Panc1 (cell line): ENCODE measurements around the gene ARID4A. TPM values are rescaled to one million over a fixed set of nuclear protein-coding genes. Genes with fewer than 3 reads are reported as not detected.
"Not testable (repeated sequence)": the region's sequence is repeated elsewhere in the genome, so short reads cannot be mapped to it uniquely, and the experiment has no call there.

ENCODE experiments used
- ATAC-seq: fragments of 200-7000 bp; cut with Tn5 transposase; 2 replicates; pipeline ENCODE4 v1.9.1; 2020; ENCODE audit warnings: mild to moderate bottlenecking, moderate library complexity
- BruUV-seq: library from RNA; stranded (reverse); fragments of 400-500 nt; replicated peaks from 2 replicates; lab custom pipeline; 2021; lab: Mats Ljungman, UMichigan
- CTCF ChIA-PET: fragments of 300-600 bp; sonication (Branson Sonifier 250); formaldehyde crosslinking; loops from one replicate; lab custom pipeline; 2022; ENCODE audit warnings: antibody characterized with exemption; lab: Charles Lee
- POLR2A ChIA-PET: fragments of 300-600 bp; sonication (Branson Sonifier 250); formaldehyde crosslinking; loops from one replicate; lab custom pipeline; 2022; ENCODE audit warnings: antibody characterized with exemption; lab: Charles Lee
- DNase-seq: peaks from one replicate; pipeline ENCODE4 v3.0.0-alpha.2; 2010; ENCODE audit warnings: low read depth, low spot score
- H3K27ac ChIP-seq: 2 replicates; pipeline ENCODE4 v1.5.1; 2011; ENCODE audit warnings: mild to moderate bottlenecking, low read length, inconsistent platforms
- H3K27me3 ChIP-seq: fragments of 200-500 bp; sonication (Bioruptor generic); 2 replicates; pipeline ENCODE4 v1.6.0; 2014; ENCODE audit warnings: low read length, inconsistent platforms; ENCODE audit not compliant: control insufficient read depth, insufficient read depth
- H3K36me3 ChIP-seq: fragments of 200-500 bp; sonication (Bioruptor generic); 2 replicates; pipeline ENCODE4 v1.5.1; 2014; ENCODE audit warnings: inconsistent platforms, mild to moderate bottlenecking, low read length, moderate library complexity; ENCODE audit not compliant: control insufficient read depth, insufficient read depth
- H3K4me1 ChIP-seq: 2 replicates; pipeline ENCODE4 v1.5.1; 2011; ENCODE audit warnings: inconsistent platforms, mild to moderate bottlenecking, low read length, moderate library complexity; ENCODE audit not compliant: control insufficient read depth, insufficient read depth
- H3K4me3 ChIP-seq, 2 experiments: 2 replicates each; pipeline ENCODE4 v1.5.1; 2011 to 2012; ENCODE audit warnings: low read depth in 2 of 2, low read length in 2 of 2, mild to moderate bottlenecking in 2 of 2, inconsistent platforms in 1 of 2, moderate library complexity in 1 of 2
- H3K9me3 ChIP-seq: fragments of 200-500 bp; sonication (Bioruptor generic); 2 replicates; pipeline ENCODE4 v1.5.1; 2014; ENCODE audit warnings: low read depth, mild to moderate bottlenecking, inconsistent platforms, low read length, moderate library complexity; ENCODE audit not compliant: control insufficient read depth, insufficient read depth
- CTCF ChIP-seq: fragments of 450-650 bp; IDR thresholded peaks from 2 replicates; pipeline ENCODE4 v1.5.1; 2017; ENCODE audit warnings: mild to moderate bottlenecking
- POLR2AphosphoS5 ChIP-seq: IDR thresholded peaks from 2 replicates; pipeline ENCODE4 v1.6.1; 2012; ENCODE audit warnings: mild to moderate bottlenecking, low read depth, low read length, moderate library complexity
- SIN3A ChIP-seq: IDR thresholded peaks from 2 replicates; pipeline ENCODE4 v1.6.1; 2012; ENCODE audit warnings: low read depth, mild to moderate bottlenecking, low read length, moderate library complexity, borderline replicate concordance; ENCODE audit not compliant: insufficient read depth
- TCF7L2 ChIP-seq: IDR thresholded peaks from 2 replicates; pipeline ENCODE4 v1.6.1; 2011; ENCODE audit warnings: mild to moderate bottlenecking, low read depth, low read length, inconsistent platforms
- in situ Hi-C: cut with HindIII; loops from 2 replicates; pipeline ENCODE4 v1.10.0; 2016; ENCODE audit warnings: low sequenced_read_pairs, low pct_unique_long_range_greater_than_20kb
- intact Hi-C: fragments of 100-400 bp; cut with micrococcal nuclease; formaldehyde crosslinking; loops from one replicate; pipeline ENCODE4 v1.10.0; 2022; ENCODE audit not compliant: unreplicated experiment
- total RNA-seq: library from RNA; stranded (reverse); gene quantifications from one replicate; pipeline ENCODE4 v1.2.1, GENCODE V29; 2021; ENCODE audit not compliant: unreplicated experiment
- TF ChIP-seq, protein P1 (sequence below), 2 experiments: IDR thresholded peaks; 2 replicates each; pipeline ENCODE4 v1.6.1; 2011 to 2012; ENCODE audit warnings: low read depth in 2 of 2, control low read depth in 1 of 2, low read length in 1 of 2, mild to moderate bottlenecking in 1 of 2, moderate library complexity in 1 of 2; ENCODE audit not compliant: insufficient read depth in 1 of 2

Gene ARID4A
- total RNA-seq, 1 experiment from 2014 or later: 11.4 TPM

- POLR2A ChIA-PET: no interaction called here
- in situ Hi-C loops: no loop called here
- intact Hi-C loops: no loop called here
Observed at GRCh38 chr14:58249611-58250010, 48.7 kb upstream of the ARID4A start.

GRCh38 chr14:58258156-58258555, 40.2 kb upstream of the ARID4A start:
- CTCF ChIA-PET: no interaction called here

More at GRCh38 chr14:58249611-58250010, 48.7 kb upstream of the ARID4A start:
- TF ChIP-seq CTCF (no peak), SIN3A (no peak), POLR2AphosphoS5 (no peak), TCF7L2 (no peak)
- TF ChIP-seq, protein P1, sequence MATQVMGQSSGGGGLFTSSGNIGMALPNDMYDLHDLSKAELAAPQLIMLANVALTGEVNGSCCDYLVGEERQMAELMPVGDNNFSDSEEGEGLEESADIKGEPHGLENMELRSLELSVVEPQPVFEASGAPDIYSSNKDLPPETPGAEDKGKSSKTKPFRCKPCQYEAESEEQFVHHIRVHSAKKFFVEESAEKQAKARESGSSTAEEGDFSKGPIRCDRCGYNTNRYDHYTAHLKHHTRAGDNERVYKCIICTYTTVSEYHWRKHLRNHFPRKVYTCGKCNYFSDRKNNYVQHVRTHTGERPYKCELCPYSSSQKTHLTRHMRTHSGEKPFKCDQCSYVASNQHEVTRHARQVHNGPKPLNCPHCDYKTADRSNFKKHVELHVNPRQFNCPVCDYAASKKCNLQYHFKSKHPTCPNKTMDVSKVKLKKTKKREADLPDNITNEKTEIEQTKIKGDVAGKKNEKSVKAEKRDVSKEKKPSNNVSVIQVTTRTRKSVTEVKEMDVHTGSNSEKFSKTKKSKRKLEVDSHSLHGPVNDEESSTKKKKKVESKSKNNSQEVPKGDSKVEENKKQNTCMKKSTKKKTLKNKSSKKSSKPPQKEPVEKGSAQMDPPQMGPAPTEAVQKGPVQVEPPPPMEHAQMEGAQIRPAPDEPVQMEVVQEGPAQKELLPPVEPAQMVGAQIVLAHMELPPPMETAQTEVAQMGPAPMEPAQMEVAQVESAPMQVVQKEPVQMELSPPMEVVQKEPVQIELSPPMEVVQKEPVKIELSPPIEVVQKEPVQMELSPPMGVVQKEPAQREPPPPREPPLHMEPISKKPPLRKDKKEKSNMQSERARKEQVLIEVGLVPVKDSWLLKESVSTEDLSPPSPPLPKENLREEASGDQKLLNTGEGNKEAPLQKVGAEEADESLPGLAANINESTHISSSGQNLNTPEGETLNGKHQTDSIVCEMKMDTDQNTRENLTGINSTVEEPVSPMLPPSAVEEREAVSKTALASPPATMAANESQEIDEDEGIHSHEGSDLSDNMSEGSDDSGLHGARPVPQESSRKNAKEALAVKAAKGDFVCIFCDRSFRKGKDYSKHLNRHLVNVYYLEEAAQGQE (IDR thresholded peaks at IDR 0.05; ENCODE audit: insufficient read depth in 1 of 2, low read depth in 2 of 2, low read length in 1 of 2): no peak
- Histone ChIP-seq H3K4me1 (peaks cover 14% of the 10 kb centered on the region), H3K27me3 (no peaks in the 10 kb centered on the region), H3K36me3 (peaks cover 17% of the 10 kb centered on the region), H3K4me3 (no peak overlapping the region), H3K9me3 (no peaks in the 10 kb centered on the region), H3K27ac (no peak overlapping the region)
- CTCF ChIA-PET: no interaction called here
- DNase-seq (no peak), ATAC-seq (no peak)
- no TSS peak for BruUV-seq

GRCh38 chr14:58262005-58262404, 36.4 kb upstream of the ARID4A start:
- H3K4me3 ChIP-seq, POLR2A ChIA-PET, H3K27ac ChIP-seq, DNase-seq, in situ Hi-C loops, intact Hi-C loops, BruUV-seq, H3K4me1 ChIP-seq, ATAC-seq, H3K27me3 ChIP-seq, H3K9me3 ChIP-seq: not testable (repeated sequence)
- CTCF ChIA-PET: interaction anchor here (0.7 kb wide), 1 partner anchor 31 kb away, joined by 4 read pairs; no protein-coding TSS in a partner anchor
- peaks cover 43% of the 10 kb centered on the region for H3K36me3 ChIP-seq

More at GRCh38 chr14:58258156-58258555, 40.2 kb upstream of the ARID4A start:
- Histone ChIP-seq H3K9me3 (no peaks in the 10 kb centered on the region), H3K36me3 (peaks cover 24% of the 10 kb centered on the region), H3K27ac (no peak overlapping the region), H3K4me1 (no peaks in the 10 kb centered on the region), H3K4me3 (no peak overlapping the region), H3K27me3 (no peaks in the 10 kb centered on the region)
- in situ Hi-C loops: no loop called here
- POLR2A ChIA-PET: no interaction called here
- TF ChIP-seq SIN3A: no peak
- TF ChIP-seq POLR2AphosphoS5: no peak
- ATAC-seq: no peak
- intact Hi-C loops: no loop called here
- no peak for DNase-seq
- BruUV-seq: no TSS peak
